HEK293 (cell line): ENCODE results near the gene CTNNA2.

Experiments used
- CTCF ChIA-PET: fragments of 350-600 bp; formaldehyde crosslinking; extraction: SDS; loops from one replicate; lab custom pipeline; 2021; ENCODE audit warnings: antibody characterized with exemption; lab: Yijun Ruan, JAX
- POLR2A ChIA-PET: fragments of 300-600 bp; formaldehyde crosslinking; extraction: SDS; loops from one replicate; lab custom pipeline; 2020; ENCODE audit warnings: antibody characterized with exemption, inconsistent platforms; lab: Yijun Ruan, JAX
- H3K27ac ChIP-seq: fragments of 200-500 bp; sonication (Bioruptor generic); 2 replicates; pipeline ENCODE4 v1.5.1; 2014; ENCODE audit warnings: low read depth, low read length, control low read depth, inconsistent platforms; ENCODE audit errors: extremely low read depth
- H3K36me3 ChIP-seq, 2 experiments: fragments of 200-500 bp in 1 of 2; sonication (Bioruptor generic) in 1 of 2; 1 replicate in 1 of 2; 2 replicates in 1 of 2; pipeline ENCODE4 v1.5.1; 2014 to 2017; ENCODE audit warnings: inconsistent platforms in 2 of 2, low read length in 2 of 2; ENCODE audit not compliant: control insufficient read depth in 2 of 2, insufficient read depth in 1 of 2
- H3K4me1 ChIP-seq: fragments of 200-500 bp; sonication (Bioruptor generic); 2 replicates; pipeline ENCODE4 v1.5.1; 2014; ENCODE audit warnings: mild to moderate bottlenecking, low read length, inconsistent platforms; ENCODE audit not compliant: control insufficient read depth, insufficient read depth
- H3K4me3 ChIP-seq: 2 replicates; pipeline ENCODE4 v1.5.1; 2011; ENCODE audit warnings: low read depth, mild to moderate bottlenecking, control low read depth, low read length, moderate library complexity
- H3K9me3 ChIP-seq: fragments of 200-500 bp; sonication (Bioruptor generic); 2 replicates; pipeline ENCODE4 v1.5.1; 2014; ENCODE audit warnings: low read depth, low read length, inconsistent platforms; ENCODE audit not compliant: control insufficient read depth, insufficient read depth
- AEBP2 ChIP-seq: fragments of 450-650 bp; formaldehyde crosslinking; IDR thresholded peaks from 2 replicates; pipeline ENCODE4 v1.5.1; 2016; ENCODE audit warnings: missing biosample characterization, missing genetic modification characterization, borderline replicate concordance
- BCL6B ChIP-seq: fragments of 450-650 bp; formaldehyde crosslinking; IDR thresholded peaks from 2 replicates; pipeline ENCODE4 v1.5.1; 2017; ENCODE audit warnings: missing biosample characterization, missing genetic modification characterization
- CTCF ChIP-seq: fragments of 450-650 bp; formaldehyde crosslinking; IDR thresholded peaks from 2 replicates; pipeline ENCODE4 v1.5.1; 2016; ENCODE audit warnings: missing biosample characterization, missing genetic modification characterization
- GLIS2 ChIP-seq: fragments of 450-650 bp; formaldehyde crosslinking; IDR thresholded peaks from 2 replicates; pipeline ENCODE4 v1.5.1; 2016; ENCODE audit warnings: missing biosample characterization, missing genetic modification characterization
- OSR2 ChIP-seq: fragments of 450-650 bp; formaldehyde crosslinking; IDR thresholded peaks from 2 replicates; pipeline ENCODE4 v1.5.1; 2016; ENCODE audit warnings: missing biosample characterization, missing genetic modification characterization
- PRDM10 ChIP-seq: fragments of 450-650 bp; formaldehyde crosslinking; IDR thresholded peaks from 2 replicates; pipeline ENCODE4 v1.5.1; 2016; ENCODE audit warnings: missing biosample characterization, missing genetic modification characterization
- RBAK ChIP-seq: fragments of 450-650 bp; formaldehyde crosslinking; IDR thresholded peaks from 2 replicates; pipeline ENCODE4 v1.5.1; 2016; ENCODE audit warnings: missing biosample characterization, missing genetic modification characterization
- SP3 ChIP-seq: fragments of 450-650 bp; formaldehyde crosslinking; IDR thresholded peaks from 2 replicates; pipeline ENCODE4 v1.5.1; 2016; ENCODE audit warnings: missing biosample characterization, missing genetic modification characterization
- ZBTB17 ChIP-seq: fragments of 450-650 bp; formaldehyde crosslinking; IDR thresholded peaks from 2 replicates; pipeline ENCODE4 v1.5.1; 2016; ENCODE audit warnings: missing biosample characterization, missing genetic modification characterization
- ZBTB7A ChIP-seq: fragments of 450-650 bp; formaldehyde crosslinking; IDR thresholded peaks from 2 replicates; pipeline ENCODE4 v1.5.1; 2016; ENCODE audit warnings: low read depth, missing biosample characterization, missing genetic modification characterization
- ZBTB8A ChIP-seq: fragments of 450-650 bp; formaldehyde crosslinking; IDR thresholded peaks from 2 replicates; pipeline ENCODE4 v1.5.1; 2016; ENCODE audit warnings: missing biosample characterization, missing genetic modification characterization
- ZFP37 ChIP-seq: fragments of 450-650 bp; formaldehyde crosslinking; IDR thresholded peaks from 2 replicates; pipeline ENCODE4 v1.5.1; 2016; ENCODE audit warnings: missing biosample characterization, missing genetic modification characterization
- ZNF175 ChIP-seq: fragments of 450-650 bp; formaldehyde crosslinking; IDR thresholded peaks from 2 replicates; pipeline ENCODE4 v1.5.1; 2016; ENCODE audit warnings: missing biosample characterization, missing genetic modification characterization
- ZNF184 ChIP-seq: fragments of 450-650 bp; IDR thresholded peaks from 2 replicates; pipeline ENCODE4 v1.5.1; 2018; ENCODE audit warnings: missing biosample characterization, mild to moderate bottlenecking, missing genetic modification characterization
- ZNF211 ChIP-seq: fragments of 450-650 bp; formaldehyde crosslinking; IDR thresholded peaks from 2 replicates; pipeline ENCODE4 v1.5.1; 2016; ENCODE audit warnings: low read depth, missing biosample characterization, missing genetic modification characterization
- ZNF23 ChIP-seq: fragments of 450-650 bp; formaldehyde crosslinking; IDR thresholded peaks from 2 replicates; pipeline ENCODE4 v1.5.1; 2016; ENCODE audit warnings: missing biosample characterization, missing genetic modification characterization, borderline replicate concordance
- ZNF37A ChIP-seq: fragments of 450-650 bp; IDR thresholded peaks from 2 replicates; pipeline ENCODE4 v1.5.1; 2018; ENCODE audit warnings: missing biosample characterization, missing genetic modification characterization
- ZNF394 ChIP-seq: fragments of 450-650 bp; formaldehyde crosslinking; IDR thresholded peaks from 2 replicates; pipeline ENCODE4 v1.5.1; 2016; ENCODE audit warnings: missing biosample characterization, missing genetic modification characterization, mild to moderate bottlenecking, moderate library complexity, borderline replicate concordance
- ZNF529 ChIP-seq: fragments of 450-650 bp; formaldehyde crosslinking; IDR thresholded peaks from 2 replicates; pipeline ENCODE4 v1.5.1; 2017; ENCODE audit warnings: missing genetic modification characterization, missing biosample characterization; ENCODE audit not compliant: insufficient replicate concordance
- ZNF610 ChIP-seq: fragments of 450-650 bp; formaldehyde crosslinking; IDR thresholded peaks from 2 replicates; pipeline ENCODE4 v1.5.1; 2016; ENCODE audit warnings: missing biosample characterization, missing genetic modification characterization, borderline replicate concordance
- ZNF639 ChIP-seq: fragments of 450-650 bp; formaldehyde crosslinking; IDR thresholded peaks from 2 replicates; pipeline ENCODE4 v1.5.1; 2016; ENCODE audit warnings: missing biosample characterization, missing genetic modification characterization
- ZNF701 ChIP-seq: fragments of 450-650 bp; formaldehyde crosslinking; IDR thresholded peaks from 2 replicates; pipeline ENCODE4 v1.5.1; 2016; ENCODE audit warnings: missing biosample characterization, missing genetic modification characterization
- ZNF837 ChIP-seq: fragments of 450-650 bp; formaldehyde crosslinking; IDR thresholded peaks from 2 replicates; pipeline ENCODE4 v1.5.1; 2016; ENCODE audit warnings: missing biosample characterization, missing genetic modification characterization
- ZSCAN30 ChIP-seq: fragments of 450-650 bp; IDR thresholded peaks from 2 replicates; pipeline ENCODE4 v1.5.1; 2018; ENCODE audit warnings: missing biosample characterization, mild to moderate bottlenecking, missing genetic modification characterization, moderate library complexity

CTNNA2 gene

GRCh38 chr2:79630972-79631557 lies 118.2 kb downstream of the CTNNA2 start (continued):
- TF ChIP-seq AEBP2 (tag by site-specific recombination) (no peak), ZFP37 (tag by site-specific recombination) (no peak), ZNF184 (no peak), ZNF837 (tag by site-specific recombination) (no peak), ZNF211 (tag by site-specific recombination) (no peak)

GRCh38 chr2:79638410-79638809 lies 125.6 kb downstream of the CTNNA2 start:
- Histone ChIP-seq H3K9me3 (no peaks in the 10 kb centered on the region), H3K4me1 (no peaks in the 10 kb centered on the region), H3K27ac (no peak overlapping the region), H3K4me3 (no peak overlapping the region), H3K36me3 (no peaks in the 10 kb centered on the region)
- CTCF ChIA-PET = no interaction called here
- POLR2A ChIA-PET = no interaction called here
- TF ChIP-seq ZBTB7A (tag by site-specific recombination) (no peak), ZNF610 (tag by site-specific recombination) (no peak), SP3 (tag by site-specific recombination) (no peak), ZNF639 (tag by site-specific recombination) (no peak), ZNF701 (no peak), ZBTB17 (tag by site-specific recombination) (no peak), ZNF23 (tag by site-specific recombination) (no peak), ZBTB8A (tag by site-specific recombination) (no peak), ZNF394 (tag by site-specific recombination) (no peak), ZSCAN30 (tag by site-specific recombination) (no peak), OSR2 (no peak), BCL6B (tag by site-specific recombination) (no peak), ZNF37A (tag by site-specific recombination) (no peak), PRDM10 (no peak), ZNF175 (tag by site-specific recombination) (no peak), CTCF (no peak), GLIS2 (tag by site-specific recombination) (no peak), ZNF529 (no peak), RBAK (no peak)
